ENCODE data around the gene TTLL10. TPM values are rescaled to one million over a fixed set of nuclear protein-coding genes. Genes with fewer than 3 reads are reported as not detected.
A peak's percentile ranks its signal among the peaks of the same experiment; 100 is the strongest.
"Not testable (repeated sequence)": the region's sequence is repeated elsewhere in the genome, so short reads cannot be mapped to it uniquely, and the experiment has no call there.

TTLL10 gene
- total and polyA plus RNA-seq, 4 donors = not detected

DNA sequence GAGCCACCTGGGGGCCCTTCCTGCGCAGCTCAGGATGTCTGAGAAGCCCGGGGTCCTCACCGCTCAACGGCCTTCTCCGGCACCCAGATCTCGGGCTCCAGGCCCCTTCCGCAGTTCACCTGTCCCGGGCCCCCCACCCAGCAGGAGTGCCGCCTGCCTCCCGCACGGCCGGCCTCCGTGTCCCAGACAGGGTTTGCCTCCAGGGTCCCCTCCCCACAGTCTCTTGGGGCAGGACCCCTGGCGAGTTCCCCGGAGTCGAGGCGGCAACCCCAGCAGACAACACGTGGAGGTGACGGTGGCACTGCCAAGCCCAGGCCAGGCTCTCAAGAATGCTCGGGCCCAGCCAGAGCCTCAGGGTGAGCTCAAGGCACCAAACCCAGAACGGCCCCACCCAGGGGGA is 22.4 kb upstream of the TTLL10 start (continued):
- TF ChIP-seq, protein P1, sequence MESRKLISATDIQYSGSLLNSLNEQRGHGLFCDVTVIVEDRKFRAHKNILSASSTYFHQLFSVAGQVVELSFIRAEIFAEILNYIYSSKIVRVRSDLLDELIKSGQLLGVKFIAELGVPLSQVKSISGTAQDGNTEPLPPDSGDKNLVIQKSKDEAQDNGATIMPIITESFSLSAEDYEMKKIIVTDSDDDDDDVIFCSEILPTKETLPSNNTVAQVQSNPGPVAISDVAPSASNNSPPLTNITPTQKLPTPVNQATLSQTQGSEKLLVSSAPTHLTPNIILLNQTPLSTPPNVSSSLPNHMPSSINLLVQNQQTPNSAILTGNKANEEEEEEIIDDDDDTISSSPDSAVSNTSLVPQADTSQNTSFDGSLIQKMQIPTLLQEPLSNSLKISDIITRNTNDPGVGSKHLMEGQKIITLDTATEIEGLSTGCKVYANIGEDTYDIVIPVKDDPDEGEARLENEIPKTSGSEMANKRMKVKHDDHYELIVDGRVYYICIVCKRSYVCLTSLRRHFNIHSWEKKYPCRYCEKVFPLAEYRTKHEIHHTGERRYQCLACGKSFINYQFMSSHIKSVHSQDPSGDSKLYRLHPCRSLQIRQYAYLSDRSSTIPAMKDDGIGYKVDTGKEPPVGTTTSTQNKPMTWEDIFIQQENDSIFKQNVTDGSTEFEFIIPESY (IDR thresholded peaks at IDR 0.05) = no peak
- no peak for TF ChIP-seq SP1 (IDR thresholded peaks at IDR 0.05)

DNA sequence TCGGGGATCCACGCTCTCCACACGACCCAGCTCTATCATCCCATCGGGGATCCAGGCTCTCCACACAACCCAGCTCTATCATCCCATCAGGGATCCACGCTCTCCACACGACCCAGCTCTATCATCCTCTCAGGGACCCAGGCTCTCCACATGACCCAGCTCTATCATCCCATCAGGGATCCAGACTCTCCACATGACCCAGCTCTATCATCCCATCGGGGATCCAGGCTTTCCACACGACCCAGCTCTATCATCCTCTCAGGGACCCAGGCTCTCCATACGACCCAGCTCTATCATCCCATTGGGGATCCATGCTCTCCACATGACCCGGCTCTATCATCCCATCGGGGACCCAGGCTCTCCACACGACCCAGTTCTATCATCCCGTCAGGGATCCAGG is 21.2 kb upstream of the TTLL10 start:
- H3K27ac ChIP-seq (ENCODE audit: low read depth in 1 of 2, low read length in 2 of 2); H3K36me3 ChIP-seq (ENCODE audit: control insufficient read depth in 4 of 4, insufficient read depth in 3 of 4, low read depth in 1 of 4, low read length in 3 of 4); DNase-seq (ENCODE audit: low spot score); H3K27me3 ChIP-seq (ENCODE audit: control insufficient read depth in 4 of 4, insufficient read depth in 4 of 4, low read length in 3 of 4); H3K4me3 ChIP-seq (ENCODE audit: low read depth in 1 of 3, low read length in 3 of 3); H3K9ac ChIP-seq (ENCODE audit: low read depth in 1 of 2, low read length in 2 of 2); H3K9me3 ChIP-seq (ENCODE audit: control insufficient read depth in 4 of 4, low read length in 3 of 4): not testable (repeated sequence)
- peaks cover 0 to 11% (median 5%) of the 10 kb centered on the region in 4 donors for H3K4me1 ChIP-seq (ENCODE audit: control insufficient read depth in 4 of 4, insufficient read depth in 4 of 4, low read length in 3 of 4)
- WGBS = 94% methylated on average over 13 of the region's 13 CpGs

DNA sequence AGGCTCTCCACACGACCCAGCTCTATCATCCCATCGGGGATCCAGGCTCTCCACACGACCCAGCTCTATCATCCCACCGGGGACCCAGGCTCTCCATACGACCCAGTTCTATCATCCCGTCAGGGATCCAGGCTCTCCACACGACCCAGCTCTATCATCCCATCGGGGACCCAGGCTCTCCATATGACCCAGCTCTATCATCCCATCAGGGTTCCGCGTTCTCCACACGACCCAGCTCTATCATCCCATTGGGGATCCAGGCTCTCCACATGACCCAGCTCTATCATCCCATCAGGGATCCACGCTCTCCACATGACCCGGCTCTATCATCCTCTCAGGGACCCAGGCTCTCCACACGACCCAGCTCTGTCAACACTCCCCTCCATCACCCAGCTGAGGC is 20.5 kb upstream of the TTLL10 start:
- H3K4me1 ChIP-seq (ENCODE audit: control insufficient read depth in 4 of 4, insufficient read depth in 4 of 4, low read length in 3 of 4) = peaks cover 2 to 13% (median 5%) of the 10 kb centered on the region in 4 donors
- H3K36me3 ChIP-seq (ENCODE audit: control insufficient read depth in 4 of 4, insufficient read depth in 3 of 4, low read depth in 1 of 4, low read length in 3 of 4); H3K27me3 ChIP-seq (ENCODE audit: control insufficient read depth in 4 of 4, insufficient read depth in 4 of 4, low read length in 3 of 4); H3K9me3 ChIP-seq (ENCODE audit: control insufficient read depth in 4 of 4, low read length in 3 of 4); H3K4me3 ChIP-seq (ENCODE audit: low read depth in 1 of 3, low read length in 3 of 3); DNase-seq (ENCODE audit: low spot score); H3K27ac ChIP-seq (ENCODE audit: low read depth in 1 of 2, low read length in 2 of 2); H3K9ac ChIP-seq (ENCODE audit: low read depth in 1 of 2, low read length in 2 of 2): not testable (repeated sequence)
- WGBS = 92% methylated on average over 14 of the region's 14 CpGs

DNA sequence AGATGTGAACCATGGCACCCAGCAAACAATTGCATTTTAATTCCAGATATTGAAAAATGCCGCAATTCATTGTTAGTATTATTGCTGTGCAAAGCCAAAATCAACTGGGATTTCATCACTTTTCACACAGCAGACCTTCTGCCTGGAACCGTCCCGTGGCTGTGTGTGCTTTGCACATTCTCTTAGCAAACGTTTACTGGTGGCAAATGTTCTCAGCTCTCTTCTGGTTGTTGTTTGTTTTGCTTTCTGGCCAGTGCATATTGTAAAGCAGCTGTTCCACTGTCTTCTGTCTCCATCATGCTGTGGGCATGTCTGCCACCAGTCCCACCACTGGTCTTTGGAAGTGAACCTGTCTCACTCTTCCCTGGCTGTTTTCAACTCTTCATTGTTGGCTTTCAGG is 19.8 kb upstream of the TTLL10 start:
- no peak for DNase-seq (ENCODE audit: low spot score)
- Histone ChIP-seq H3K4me1 (ENCODE audit: control insufficient read depth in 4 of 4, insufficient read depth in 4 of 4, low read length in 3 of 4) (peaks cover 4 to 13% (median 7%) of the 10 kb centered on the region in 4 donors), H3K27me3 (ENCODE audit: control insufficient read depth in 4 of 4, insufficient read depth in 4 of 4, low read length in 3 of 4) (no peaks in the 10 kb centered on the region), H3K9me3 (ENCODE audit: control insufficient read depth in 4 of 4, low read length in 3 of 4) (no peaks in the 10 kb centered on the region), H3K4me3 (ENCODE audit: low read depth in 1 of 3, low read length in 3 of 3) (no peak overlapping the region), H3K27ac (ENCODE audit: low read depth in 1 of 2, low read length in 2 of 2) (no peak overlapping the region), H3K36me3 (ENCODE audit: control insufficient read depth in 4 of 4, insufficient read depth in 3 of 4, low read depth in 1 of 4, low read length in 3 of 4) (no peaks in the 10 kb centered on the region), H3K9ac (ENCODE audit: low read depth in 1 of 2, low read length in 2 of 2) (no peak overlapping the region)
- TF ChIP-seq HNF4G (IDR thresholded peaks at IDR 0.05) = no peak
- TF ChIP-seq, protein P2, sequence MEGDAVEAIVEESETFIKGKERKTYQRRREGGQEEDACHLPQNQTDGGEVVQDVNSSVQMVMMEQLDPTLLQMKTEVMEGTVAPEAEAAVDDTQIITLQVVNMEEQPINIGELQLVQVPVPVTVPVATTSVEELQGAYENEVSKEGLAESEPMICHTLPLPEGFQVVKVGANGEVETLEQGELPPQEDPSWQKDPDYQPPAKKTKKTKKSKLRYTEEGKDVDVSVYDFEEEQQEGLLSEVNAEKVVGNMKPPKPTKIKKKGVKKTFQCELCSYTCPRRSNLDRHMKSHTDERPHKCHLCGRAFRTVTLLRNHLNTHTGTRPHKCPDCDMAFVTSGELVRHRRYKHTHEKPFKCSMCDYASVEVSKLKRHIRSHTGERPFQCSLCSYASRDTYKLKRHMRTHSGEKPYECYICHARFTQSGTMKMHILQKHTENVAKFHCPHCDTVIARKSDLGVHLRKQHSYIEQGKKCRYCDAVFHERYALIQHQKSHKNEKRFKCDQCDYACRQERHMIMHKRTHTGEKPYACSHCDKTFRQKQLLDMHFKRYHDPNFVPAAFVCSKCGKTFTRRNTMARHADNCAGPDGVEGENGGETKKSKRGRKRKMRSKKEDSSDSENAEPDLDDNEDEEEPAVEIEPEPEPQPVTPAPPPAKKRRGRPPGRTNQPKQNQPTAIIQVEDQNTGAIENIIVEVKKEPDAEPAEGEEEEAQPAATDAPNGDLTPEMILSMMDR (IDR thresholded peaks at IDR 0.05; ENCODE audit: low read depth, low read length, missing input control) = no peak
- no peak for TF ChIP-seq TAF1 (conservative IDR thresholded peaks at IDR 0.05)
- peak in 1 of 2 donors; percentile 12 for TF ChIP-seq JUND (IDR thresholded peaks at IDR 0.05)
- peak; percentile 31 to 63 for TF ChIP-seq HNF4A (conservative IDR thresholded peaks at IDR 0.05)
- TF ChIP-seq FOXA2 (IDR thresholded peaks at IDR 0.05) = peak; percentile 71
- peak; percentile 66 for TF ChIP-seq YY1 (IDR thresholded peaks at IDR 0.05)
- TF ChIP-seq RXRA (IDR thresholded peaks at IDR 0.05) = peak; percentile 36 to 72
- peak; percentile 67 for TF ChIP-seq SP1 (IDR thresholded peaks at IDR 0.05)
- peak; percentile 66 for TF ChIP-seq FOXA1 (IDR thresholded peaks at IDR 0.05)
- peak in 1 of 2 donors; percentile 49 for TF ChIP-seq GABPA (IDR thresholded peaks at IDR 0.05 in 1 of 2, conservative IDR thresholded peaks at IDR 0.05 in 1 of 2)
- peak in 1 of 2 donors; percentile 56 for TF ChIP-seq RAD21 (IDR thresholded peaks at IDR 0.05)
- 28% methylated on average over 4 of the region's 4 CpGs for WGBS

All from liver (tissue), 9 donors.